DMS79 treated with DMSO at 0.1 percent for 48 hours (cell line): ENCODE measurements around the gene DISC1.
"Not testable (repeated sequence)": the region's sequence is repeated elsewhere in the genome, so short reads cannot be mapped to it uniquely, and the experiment has no call there.

Experiments
- DNase-seq: peaks from one replicate; lab custom pipeline; 2025; lab: John Stamatoyannopoulos, UW

DISC1 gene

DNA sequence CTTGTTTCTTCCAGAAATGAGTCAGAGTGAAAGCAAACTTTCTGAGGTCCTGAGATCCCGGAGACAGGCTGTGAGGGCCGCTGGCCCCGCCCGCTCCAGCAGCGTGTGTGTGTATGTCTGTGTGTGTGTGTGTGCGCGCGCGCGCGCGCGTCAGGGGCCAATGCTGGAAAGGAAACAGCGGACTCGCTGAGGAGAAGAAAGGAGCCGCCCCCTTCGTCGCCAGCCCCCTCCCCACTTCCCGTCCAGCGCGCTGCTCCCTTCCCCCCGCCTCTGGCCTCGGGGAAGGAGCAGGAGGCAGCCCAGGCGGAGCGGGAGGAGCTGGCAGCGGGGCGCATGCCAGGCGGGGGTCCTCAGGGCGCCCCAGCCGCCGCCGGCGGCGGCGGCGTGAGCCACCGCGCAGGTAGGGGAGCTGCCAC lies at the start of gene DISC1:
Gene DISC1 (plus strand): TSS at position 256 of the 416 bp plus-strand sequence. CDS start 78 bp downstream, at position 334.
- DNase-seq: peak; percentile 47

DNA sequence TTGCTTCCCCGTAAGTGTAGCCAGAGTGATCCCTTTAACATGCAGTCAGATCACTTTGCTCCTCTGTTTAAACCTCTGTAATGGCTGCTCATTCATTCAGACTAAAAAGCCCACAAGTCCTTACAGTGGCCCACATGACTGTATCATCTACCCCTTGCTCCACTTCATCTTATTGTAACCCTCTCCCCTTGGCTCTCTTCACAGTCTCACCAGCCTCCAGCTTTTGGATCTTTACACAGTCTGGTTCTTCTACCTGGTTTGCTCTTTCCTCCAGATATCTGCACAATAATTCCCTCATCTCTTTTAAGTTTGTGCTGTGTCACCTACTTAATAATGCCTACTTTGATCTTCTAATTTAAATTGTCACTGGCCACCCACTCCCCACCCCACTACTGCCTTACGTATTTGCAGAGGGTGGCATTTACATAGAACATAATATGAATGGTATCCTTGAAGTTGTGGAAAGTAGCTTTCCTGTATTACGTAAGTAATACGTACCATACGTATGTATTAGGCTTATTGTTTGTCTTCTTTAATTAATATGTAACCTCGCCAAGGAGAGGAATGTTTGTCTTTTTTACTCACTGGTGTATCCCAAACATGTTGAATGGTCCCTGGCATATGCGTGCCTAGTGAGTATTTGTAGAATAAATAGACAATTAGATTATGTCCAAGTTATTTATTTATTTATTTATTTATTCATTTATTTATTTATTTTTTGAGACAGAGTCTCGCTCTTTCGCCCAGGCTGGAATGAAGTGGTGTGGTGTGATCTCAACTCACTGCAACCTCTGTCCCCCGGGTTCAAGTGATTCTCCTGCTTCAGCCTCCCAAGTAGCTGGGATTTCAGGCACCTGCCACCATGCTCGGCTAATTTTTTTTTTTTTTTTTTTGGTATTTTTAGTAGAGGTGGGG lies 49.5 kb upstream of the DISC1 start:
- DNase-seq: no peak

DNA sequence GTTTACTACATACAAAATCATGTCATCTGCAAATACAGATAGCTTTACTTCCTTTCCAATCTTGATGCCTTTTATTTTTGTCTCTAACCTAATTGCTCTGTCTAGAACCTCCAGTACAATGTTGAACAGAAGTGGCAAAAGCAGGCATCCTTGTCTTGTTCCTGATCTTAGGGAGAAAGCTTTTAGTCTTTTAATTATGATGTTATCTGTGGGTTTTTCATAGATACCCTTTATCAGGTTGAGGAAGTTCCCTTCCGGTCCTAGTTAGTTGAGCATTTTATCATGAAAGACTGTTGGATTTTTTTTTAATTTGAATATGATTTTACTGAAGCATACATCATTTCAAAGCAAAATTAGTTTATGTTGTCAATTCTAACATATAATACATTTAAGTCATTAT lies 45.7 kb upstream of the DISC1 start:
- DNase-seq: no peak

DNA sequence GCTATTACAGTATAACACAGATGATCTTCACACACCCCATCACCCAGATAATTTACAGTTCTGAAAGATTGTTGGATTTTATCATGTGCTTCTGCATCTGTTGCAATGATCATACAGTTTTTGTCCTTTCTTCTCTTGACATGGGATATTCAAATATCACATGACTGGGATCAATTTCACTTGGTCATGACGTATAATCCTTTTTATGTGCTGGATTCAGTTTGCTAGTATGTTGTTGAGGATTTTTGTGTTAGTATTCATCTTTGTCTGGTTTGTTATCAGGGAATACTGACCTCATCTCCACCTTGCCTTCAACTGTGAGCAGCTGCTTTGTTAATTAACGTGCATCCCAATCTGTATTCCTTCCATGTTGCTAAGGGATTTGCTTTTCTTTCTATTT lies 44.7 kb upstream of the DISC1 start:
- no peak for DNase-seq

DNA sequence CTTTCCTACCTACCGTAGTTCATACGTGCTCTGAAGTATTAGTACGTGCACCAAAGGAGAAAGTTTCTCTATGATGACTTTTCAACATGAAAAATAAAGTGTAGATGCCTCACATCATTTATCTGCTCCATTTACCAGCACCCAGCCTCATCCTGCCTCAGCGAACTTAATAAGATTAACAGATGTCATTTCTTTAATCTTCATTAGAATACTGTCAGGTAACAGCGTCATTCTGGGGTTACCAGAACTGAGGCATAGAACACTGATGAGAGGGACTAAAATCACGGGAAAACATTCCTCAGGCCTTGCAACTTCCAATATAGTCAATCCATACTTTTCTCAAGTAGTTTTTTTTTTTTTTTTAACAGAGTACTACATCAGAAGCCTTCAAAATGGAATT lies 43.2 kb upstream of the DISC1 start:
- DNase-seq: no peak

DNA sequence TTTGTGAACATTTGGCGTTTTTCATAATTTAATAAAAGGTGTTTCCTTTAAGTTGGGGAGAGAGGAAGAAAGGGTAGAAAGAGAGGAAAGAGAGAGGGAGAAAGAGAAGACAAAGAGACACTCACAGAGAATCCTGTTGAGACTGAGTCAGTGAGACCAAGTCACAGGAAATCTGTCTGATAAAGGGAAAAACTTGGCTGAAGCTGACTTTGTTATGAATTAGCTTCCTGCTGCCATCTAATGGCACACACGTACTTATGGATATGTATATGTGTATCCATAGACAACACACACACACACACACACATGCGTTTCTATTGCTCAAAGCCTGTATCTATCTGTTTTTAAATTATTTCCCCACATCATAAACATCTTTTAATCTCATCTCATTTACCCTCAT lies 42.5 kb upstream of the DISC1 start:
- no peak for DNase-seq

DNA sequence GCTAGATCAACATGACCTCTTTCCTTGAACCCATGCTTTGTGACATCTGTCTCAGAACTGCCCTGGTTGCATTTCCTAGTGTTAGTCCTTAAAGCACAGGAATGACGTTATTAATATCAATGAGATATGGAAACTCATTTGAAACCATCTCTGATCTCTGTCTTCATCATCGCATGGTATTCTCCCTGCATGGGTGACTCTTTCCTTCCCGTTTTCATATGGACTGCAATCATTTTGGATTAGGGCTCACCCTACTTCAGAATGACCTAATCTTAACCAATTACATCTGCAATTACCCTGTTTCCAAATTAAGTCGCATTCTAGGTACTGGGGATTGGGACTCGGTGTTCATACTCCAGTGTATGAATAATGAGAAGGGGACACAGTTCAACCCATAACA lies 41.7 kb upstream of the DISC1 start:
- no peak for DNase-seq

DNA sequence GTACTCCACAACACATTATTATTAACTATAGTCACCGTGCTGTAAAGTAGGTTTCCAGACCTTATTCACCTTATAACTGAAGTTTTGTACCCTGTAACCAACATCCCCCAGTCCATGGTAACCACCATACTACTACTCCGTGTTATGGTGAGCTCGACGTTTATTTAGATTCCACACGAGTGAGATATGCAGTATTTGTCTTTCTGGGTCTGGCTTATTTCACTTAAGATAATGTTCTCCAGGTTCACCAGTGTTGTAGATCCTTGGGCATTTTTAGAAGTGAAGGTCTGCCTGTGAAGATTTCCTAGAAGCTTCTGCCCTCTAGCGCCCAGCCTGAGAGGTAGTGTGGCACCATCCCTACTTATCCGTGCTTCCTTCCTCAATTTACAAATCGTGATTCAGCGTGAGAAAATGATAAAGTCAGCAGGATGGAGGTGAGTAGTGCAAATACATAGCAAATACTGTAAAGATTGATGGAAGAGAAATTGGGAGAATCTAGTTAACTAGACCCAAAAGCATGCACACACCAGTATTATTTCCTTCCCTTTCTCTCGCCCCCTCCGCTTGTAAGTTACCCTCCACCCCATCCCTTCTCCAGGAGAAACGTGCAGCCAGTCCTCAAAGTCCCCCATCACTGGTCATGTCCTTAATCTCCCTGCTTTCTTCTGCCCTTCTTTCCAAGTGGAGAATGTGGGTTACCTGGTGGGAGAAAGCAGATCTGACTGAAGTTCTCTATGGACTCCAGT lies 36.0 kb upstream of the DISC1 start:
- DNase-seq: no peak

DNA sequence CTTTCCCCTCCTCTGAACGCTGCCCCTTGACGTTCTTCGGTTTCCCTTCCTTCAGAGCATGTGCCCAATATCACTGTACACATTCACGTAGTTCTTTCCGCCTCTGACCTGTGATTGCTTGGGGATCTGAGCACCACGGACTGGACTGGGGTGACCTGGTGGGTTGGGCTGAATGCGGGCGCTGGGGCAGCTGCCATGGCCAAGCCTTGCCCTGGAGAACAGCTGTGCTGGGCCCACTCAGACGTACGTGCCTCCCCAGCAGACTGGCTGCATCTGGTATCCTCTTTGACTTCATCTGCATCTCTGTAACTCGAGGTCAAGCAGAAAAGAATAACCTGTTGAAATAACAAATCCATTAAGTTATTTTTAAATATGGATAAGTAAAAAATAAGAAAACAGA lies 35.1 kb upstream of the DISC1 start:
- no peak for DNase-seq

DNA sequence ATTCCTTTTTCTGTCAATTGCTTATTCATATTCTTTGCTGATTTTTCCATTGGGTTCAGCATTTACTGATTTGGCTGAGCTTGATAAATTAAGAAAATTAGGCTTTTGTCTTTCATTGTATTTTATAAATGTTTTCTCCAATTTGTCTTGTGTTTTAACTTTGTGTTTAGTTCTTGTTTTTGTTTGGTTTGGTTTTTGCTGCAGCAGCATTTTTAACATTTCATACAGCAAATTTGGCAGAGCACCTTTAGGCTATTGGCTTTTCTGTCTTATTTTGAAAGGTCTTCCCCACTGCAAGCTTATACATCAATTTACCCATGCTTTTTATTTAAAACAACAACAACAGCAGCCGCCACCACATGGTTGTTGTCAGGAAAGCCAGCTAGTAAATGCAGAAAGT lies 33.8 kb upstream of the DISC1 start:
- no peak for DNase-seq

DNA sequence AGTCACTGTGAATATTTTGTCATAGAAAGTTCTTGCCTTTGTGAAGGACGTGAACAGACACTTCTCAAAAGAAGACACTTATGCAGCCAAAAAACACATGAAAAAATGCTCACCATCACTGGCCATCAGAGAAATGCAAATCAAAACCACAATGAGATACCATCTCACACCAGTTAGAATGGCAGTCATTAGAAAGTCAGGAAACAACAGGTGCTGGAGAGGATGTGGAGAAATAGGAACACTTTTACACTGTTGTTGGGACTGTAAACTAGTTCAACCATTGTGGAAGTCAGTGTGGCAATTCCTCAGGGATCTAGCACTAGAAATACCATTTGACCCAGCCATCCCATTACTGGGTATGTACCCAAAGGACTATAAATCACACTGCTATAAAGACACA lies 33.3 kb upstream of the DISC1 start:
- DNase-seq: not testable (repeated sequence)

DNA sequence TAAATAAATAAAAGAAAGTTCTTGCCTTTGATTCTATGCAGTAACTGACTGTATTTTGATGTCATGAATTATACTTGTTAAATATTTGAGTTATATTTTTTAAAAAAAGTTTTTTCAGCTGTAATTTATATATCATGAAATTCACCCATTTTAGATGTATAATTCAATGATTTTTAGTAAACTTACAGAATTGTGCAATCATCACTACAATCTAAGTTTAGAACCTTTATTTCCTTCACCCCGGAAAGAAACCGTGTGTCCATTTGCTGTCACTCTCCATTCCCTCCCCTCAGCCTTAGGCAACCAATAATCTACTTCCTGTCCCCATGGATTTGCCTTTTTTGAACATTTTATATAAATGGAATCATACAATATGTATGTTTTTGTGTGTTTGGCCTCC lies 32.5 kb upstream of the DISC1 start:
- DNase-seq: no peak

DNA sequence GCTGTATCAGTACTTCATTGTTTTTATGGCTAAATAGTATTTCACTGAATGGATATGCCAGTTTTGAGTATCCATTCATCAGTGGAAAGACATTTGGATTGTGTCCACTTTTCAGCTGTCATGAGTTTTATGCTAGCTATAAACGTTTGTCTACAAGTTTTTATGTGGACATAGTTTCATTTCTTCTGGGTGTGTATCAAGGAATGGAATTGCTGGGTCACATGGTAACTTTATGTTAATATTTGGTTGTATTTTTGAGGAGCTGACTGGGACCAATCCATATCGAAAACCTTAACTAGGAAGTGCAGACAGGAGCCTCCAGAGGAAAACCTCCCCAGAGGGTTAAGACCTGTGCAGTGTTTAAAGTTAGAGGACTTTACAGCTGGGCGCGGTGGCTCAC lies 31.8 kb upstream of the DISC1 start:
- DNase-seq: no peak

DNA sequence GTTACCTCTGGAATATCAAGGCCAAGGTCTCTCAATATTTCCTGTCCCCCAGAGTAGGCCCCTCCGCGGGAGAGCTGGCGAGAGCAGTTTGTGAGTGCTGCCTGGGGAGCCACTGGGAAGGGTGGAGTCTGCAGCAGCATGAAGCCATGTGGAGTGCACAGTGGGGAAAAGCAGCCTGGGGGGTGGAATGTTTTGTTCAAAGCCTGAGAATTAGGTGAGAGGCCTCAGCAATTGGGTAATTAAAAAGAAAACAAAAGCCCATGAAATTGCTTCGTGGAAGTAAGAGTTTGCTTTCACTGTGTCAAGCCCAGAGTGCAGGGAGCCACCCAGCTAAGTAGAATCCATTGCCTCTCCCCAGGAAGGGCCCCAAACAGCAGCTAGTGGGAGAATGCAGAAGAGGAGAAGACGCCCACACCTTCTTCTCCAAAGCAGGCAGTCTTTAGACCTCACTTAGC lies 30.2 kb upstream of the DISC1 start:
- no peak for DNase-seq

DNA sequence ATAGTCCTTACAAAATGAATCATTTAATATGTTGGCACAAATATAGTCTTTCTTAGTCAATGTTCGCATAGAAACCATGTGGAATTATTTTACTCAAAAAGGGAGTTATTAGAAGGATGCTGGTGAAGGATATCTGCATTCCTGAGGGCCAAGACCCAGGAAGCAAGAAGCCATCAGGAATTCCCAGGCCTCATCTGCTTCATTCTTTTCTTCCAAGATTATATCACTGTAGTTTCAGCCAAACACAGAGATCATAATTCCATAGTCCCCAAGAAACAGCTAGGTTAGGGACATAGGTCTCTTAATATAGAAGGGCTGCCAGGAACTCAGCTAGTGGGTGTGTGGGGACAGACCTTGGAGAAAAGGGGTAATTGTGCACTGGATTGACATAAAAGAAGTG lies 28.6 kb upstream of the DISC1 start:
- DNase-seq: no peak

DNA sequence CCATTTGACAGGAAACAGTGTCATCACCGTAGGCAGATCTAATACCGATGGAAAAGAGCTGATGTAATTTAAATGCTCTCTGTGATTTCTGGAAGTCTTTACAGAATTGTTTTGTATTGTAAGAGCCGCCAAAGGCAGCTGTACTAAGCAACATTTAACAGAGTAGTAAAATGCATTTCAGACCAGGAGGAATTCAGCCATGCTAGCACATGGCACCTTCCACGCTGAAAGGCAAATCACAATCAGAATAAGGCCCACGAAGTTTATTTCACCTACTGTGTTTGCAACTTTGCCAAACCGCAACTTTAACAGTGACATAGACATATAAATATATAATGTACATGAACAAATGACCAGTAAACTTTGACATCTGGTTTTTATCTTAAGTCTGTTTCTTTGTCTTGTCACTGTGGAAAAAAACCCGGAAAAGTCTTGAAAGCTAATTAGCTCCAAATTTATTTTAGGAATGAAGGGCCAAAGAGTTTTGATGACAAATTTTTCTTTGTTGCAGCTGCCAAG lies 26.1 kb upstream of the DISC1 start:
- DNase-seq: no peak

DNA sequence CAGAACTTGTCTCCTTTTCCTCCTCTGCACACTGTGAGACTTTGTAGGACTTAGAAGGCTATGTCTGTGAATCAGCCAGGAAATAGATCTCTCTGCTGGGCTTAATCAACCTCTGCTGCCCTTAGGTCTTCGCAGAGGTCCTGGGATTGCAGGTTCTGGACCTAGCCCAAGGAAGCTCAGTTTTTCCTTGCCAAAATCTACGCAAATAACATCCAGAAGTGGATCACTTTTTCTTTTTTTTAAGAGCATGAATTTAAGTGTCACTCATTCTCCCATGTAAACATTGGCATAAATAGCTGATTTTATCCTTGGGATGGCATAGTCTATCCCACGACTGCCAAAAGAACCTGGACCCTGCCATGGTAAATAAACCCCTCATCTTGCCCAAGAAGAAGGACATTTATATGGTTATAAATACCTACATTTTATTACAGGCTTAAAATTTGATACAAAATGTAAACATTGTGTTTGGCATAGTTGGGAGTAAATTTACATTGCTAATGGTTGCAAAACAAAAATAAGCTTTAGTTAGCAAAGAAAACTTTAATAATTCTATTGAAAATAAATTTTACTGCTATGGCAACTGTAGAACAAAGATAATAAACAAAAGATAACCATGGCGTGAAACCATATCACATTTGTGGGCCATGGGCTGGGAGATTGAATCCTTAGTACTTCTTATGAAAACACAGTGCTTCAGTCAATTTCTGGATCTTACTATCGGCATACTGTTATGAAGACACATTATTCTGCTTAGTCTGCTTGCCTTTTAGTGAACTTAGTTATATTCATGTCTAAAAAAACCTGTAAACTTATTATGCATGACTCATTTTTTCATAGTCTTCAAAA lies 24.5 kb upstream of the DISC1 start:
- DNase-seq: no peak

DNA sequence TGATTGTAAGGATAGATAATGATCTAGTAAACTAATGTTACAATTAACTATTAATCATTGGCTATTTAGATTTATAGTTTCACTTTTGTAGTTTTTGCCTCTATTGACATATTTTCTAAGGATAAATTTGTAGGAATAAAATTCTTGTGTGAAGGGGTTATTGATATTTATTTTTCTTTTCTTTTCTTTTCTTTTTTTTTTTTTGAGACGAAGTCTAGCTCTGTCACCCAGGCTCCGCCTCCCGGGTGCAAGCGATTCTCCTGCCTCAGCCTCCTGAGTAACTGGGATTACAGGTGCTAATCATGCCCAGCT lies 24.0 kb upstream of the DISC1 start:
- DNase-seq: no peak

DNA sequence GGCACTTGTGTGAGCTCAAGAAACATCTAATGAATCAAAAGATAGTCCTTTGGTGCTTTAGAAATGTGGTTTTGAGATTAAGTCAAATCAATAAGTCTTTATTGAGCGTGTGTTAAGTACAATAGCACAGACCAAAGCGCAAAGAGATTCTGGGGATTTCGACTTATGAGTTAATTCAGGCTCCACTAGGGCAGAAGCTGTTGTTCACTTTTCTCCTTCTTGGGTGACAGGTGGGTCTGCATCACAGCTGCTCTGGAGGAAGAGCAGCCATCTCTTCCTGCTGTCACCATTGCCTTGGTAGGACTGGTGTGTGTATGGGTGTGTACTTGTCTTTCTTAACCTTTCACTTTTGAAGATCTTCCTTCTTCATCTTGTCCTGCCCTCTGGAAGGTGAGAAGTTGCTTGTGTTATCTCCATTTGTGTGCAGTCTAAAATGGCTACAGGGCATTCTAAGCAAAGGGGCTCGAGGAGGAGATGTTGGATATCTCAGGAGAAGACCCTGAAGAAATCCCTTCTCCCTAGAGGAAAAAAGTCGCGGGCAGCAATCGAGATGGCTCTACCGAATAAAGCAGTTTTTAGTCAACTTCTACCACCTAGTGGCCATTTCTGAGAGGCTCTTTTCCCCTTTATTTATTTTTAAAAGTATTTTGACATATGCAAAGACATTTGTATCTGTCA lies 22.9 kb upstream of the DISC1 start:
- DNase-seq: peak; percentile 79

DNA sequence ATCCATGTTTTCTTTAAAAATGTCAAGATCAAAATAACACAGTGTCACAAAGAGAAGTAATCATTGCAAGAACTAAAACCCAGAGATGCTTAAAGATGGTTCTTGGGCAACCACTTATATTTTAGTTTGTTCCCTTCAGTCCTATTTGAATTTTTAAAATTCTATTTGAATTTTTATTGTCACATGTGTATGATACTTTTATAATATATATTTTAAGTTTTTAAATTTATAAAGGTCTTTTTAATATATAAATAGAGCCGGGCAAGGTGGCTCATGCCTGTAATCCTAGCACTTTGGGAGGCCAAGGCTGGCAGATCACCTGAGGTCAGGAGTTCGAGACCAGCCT lies 22.3 kb upstream of the DISC1 start:
- DNase-seq: no peak

DNA sequence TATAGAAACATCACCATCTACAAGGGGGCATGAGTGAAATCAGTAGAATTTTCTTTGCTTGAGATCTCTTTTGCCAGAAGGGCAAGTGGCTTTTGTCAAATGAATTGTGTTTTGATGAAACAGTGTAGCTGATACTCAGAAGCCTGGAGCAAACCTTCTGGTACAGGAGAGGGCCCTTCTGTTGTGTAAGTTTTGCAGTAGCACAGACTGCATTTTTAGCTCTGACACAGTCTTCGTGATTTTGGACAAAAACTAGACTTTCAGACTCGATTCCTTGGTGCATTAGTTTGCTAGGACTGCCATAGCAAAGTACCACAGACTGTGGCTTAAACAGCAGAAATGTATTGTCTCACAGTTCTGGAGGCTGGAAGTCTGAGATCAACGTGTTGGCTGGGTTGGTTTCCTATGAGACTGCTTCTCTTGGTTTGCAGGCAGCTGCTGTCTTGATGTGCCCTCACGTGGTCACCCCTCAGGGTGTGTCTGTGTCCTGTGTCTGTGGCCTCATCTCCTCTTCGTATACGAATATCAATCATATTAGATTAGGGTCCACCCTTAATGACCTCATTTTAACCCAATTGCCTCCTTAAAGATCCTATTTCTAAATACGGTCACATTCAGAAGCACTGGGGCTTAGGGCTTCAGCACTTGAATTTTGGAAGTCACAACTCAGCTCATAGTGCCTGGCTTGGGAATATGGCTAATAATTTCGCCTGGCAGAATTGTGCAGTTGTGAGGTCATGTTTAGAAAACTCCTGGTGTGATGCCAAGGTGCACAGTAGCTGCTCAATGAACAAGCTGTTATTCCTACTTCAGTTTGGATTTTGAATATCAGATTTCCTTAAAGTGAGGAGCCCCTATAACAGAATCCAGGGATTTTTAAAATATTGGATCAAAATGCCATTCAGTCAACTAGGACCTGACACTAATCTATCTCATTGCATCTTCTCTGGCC lies 21.2 kb upstream of the DISC1 start:
- no peak for DNase-seq
